T-helper 9 cell (primary cell): ENCODE data around the gene TMEM168.
"Not testable (repeated sequence)": the region's sequence is repeated elsewhere in the genome, so short reads cannot be mapped to it uniquely, and the experiment has no call there.

ENCODE experiments used
- DNase-seq: peaks from one replicate; pipeline ENCODE4 v3.0.0-alpha.2; 2020

The TMEM168 gene

GRCh38 chr7:112781110-112781509, 9.1 kb downstream of the TMEM168 start:
- DNase-seq, result no peak

- DNase-seq, result no peak
Observed at GRCh38 chr7:112779667-112780066, 10.5 kb downstream of the TMEM168 start.

- no peak for DNase-seq
Observed at GRCh38 chr7:112777406-112777805, 12.8 kb downstream of the TMEM168 start.

GRCh38 chr7:112771166-112771565, 19.0 kb downstream of the TMEM168 start:
- no peak for DNase-seq

GRCh38 chr7:112770051-112770450, 20.1 kb downstream of the TMEM168 start:
- no peak for DNase-seq

- DNase-seq, result no peak
Observed at GRCh38 chr7:112765105-112765504, 25.1 kb downstream of the TMEM168 start.

- no peak for DNase-seq
Observed at GRCh38 chr7:112763996-112764395, 26.2 kb downstream of the TMEM168 start.

GRCh38 chr7:112763298-112763697, 26.9 kb downstream of the TMEM168 start:
- DNase-seq, result no peak

- no peak for DNase-seq
Observed at GRCh38 chr7:112759905-112760304, 30.3 kb downstream of the TMEM168 start.

- no peak for DNase-seq
Observed at GRCh38 chr7:112757337-112757736, 32.9 kb downstream of the TMEM168 start.

- DNase-seq, result no peak
Observed at GRCh38 chr7:112753298-112753697, 36.9 kb downstream of the TMEM168 start.

GRCh38 chr7:112752576-112752975, 37.6 kb downstream of the TMEM168 start:
- no peak for DNase-seq

- DNase-seq, result no peak
Observed at GRCh38 chr7:112749775-112750174, 40.4 kb downstream of the TMEM168 start.

- no peak for DNase-seq
Observed at GRCh38 chr7:112748381-112748780, 41.8 kb downstream of the TMEM168 start.

- DNase-seq, result no peak
Observed at GRCh38 chr7:112745635-112746034, 44.6 kb downstream of the TMEM168 start.

GRCh38 chr7:112744818-112745217, 45.4 kb downstream of the TMEM168 start:
- DNase-seq, result no peak

- no peak for DNase-seq
Observed at GRCh38 chr7:112743811-112744210, 46.4 kb downstream of the TMEM168 start.

GRCh38 chr7:112740667-112741066, 49.5 kb downstream of the TMEM168 start:
- no peak for DNase-seq

- no peak for DNase-seq
Observed at GRCh38 chr7:112739436-112740180, 50.6 kb downstream of the TMEM168 start.

- no peak for DNase-seq
Observed at GRCh38 chr7:112735261-112735660, 54.9 kb downstream of the TMEM168 start.

GRCh38 chr7:112731324-112731723, 58.9 kb downstream of the TMEM168 start:
- not testable (repeated sequence) for DNase-seq

- DNase-seq, result no peak
Observed at GRCh38 chr7:112726076-112726475, 64.1 kb downstream of the TMEM168 start.

GRCh38 chr7:112723416-112723815, 66.8 kb downstream of the TMEM168 start:
- DNase-seq, result no peak

GRCh38 chr7:112721366-112721765, 68.8 kb downstream of the TMEM168 start:
- no peak for DNase-seq

- no peak for DNase-seq
Observed at GRCh38 chr7:112715525-112715924, 74.7 kb downstream of the TMEM168 start.
